T-helper 2 cell treated with Interferon-gamma antibody and Interleukin-4, amounts not matched to agents 100 ng/mL and 5 ng/mL, for 36 hours (primary cell): Measurements from ENCODE around the gene RYR2. TPM values are rescaled to one million over a fixed set of nuclear protein-coding genes. Genes with fewer than 3 reads are reported as not detected.
"Not testable (repeated sequence)": the region's sequence is repeated elsewhere in the genome, so short reads cannot be mapped to it uniquely, and the experiment has no call there.

Source experiments
- intact Hi-C: fragments of 100-400 bp; cut with micrococcal nuclease; formaldehyde crosslinking; loops from one replicate; pipeline ENCODE4 v1.15.1; 2023
- total RNA-seq: library from RNA; stranded (reverse); gene quantifications from 2 replicates; pipeline ENCODE4 v1.2.3, GENCODE V29; 2022

Gene RYR2
- total RNA-seq, 1 donor from 2014 or later: 0.39 TPM

GRCh38 chr1:237542525-237543418, 500.8 kb downstream of the RYR2 start:
- intact Hi-C loops: no loop called here

- intact Hi-C loops: no loop called here
These were observed 511.1 kb downstream of the RYR2 start for GRCh38 chr1:237553078-237553477.

- intact Hi-C loops: no loop called here
These were observed 514.9 kb downstream of the RYR2 start for GRCh38 chr1:237556911-237557310.

GRCh38 chr1:237562242-237562823, 520.3 kb downstream of the RYR2 start:
- intact Hi-C loops: loop anchor here (10.0 kb wide), 1 partner anchor 232 kb away; no protein-coding TSS in a partner anchor

GRCh38 chr1:237565236-237565635, 523.3 kb downstream of the RYR2 start:
- intact Hi-C loops: loop anchor here (2.0 to 10.0 kb wide), 2 partner anchors 172 to 230 kb away; no protein-coding TSS in a partner anchor

GRCh38 chr1:237566581-237566980, 524.6 kb downstream of the RYR2 start:
- intact Hi-C loops: loop anchor here (10.0 kb wide), 1 partner anchor 228 kb away; no protein-coding TSS in a partner anchor

- intact Hi-C loops: loop anchor here (10.0 kb wide), 1 partner anchor 226 kb away; no protein-coding TSS in a partner anchor
These were observed 527.0 kb downstream of the RYR2 start for GRCh38 chr1:237568955-237569354.

GRCh38 chr1:237570530-237570929, 528.5 kb downstream of the RYR2 start:
- intact Hi-C loops: no loop called here

- intact Hi-C loops: no loop called here
These were observed 532.6 kb downstream of the RYR2 start for GRCh38 chr1:237574536-237574935.

- intact Hi-C loops: no loop called here
These were observed 536.6 kb downstream of the RYR2 start for GRCh38 chr1:237578540-237578939.

GRCh38 chr1:237580726-237581125, 538.7 kb downstream of the RYR2 start:
- intact Hi-C loops: no loop called here

GRCh38 chr1:237583270-237583669, 541.3 kb downstream of the RYR2 start:
- intact Hi-C loops: no loop called here

- intact Hi-C loops: no loop called here
These were observed 541.8 kb downstream of the RYR2 start for GRCh38 chr1:237583756-237584155.

- intact Hi-C loops: no loop called here
These were observed 548.4 kb downstream of the RYR2 start for GRCh38 chr1:237590386-237590785.

- intact Hi-C loops: no loop called here
These were observed 549.4 kb downstream of the RYR2 start for GRCh38 chr1:237591353-237591752.

GRCh38 chr1:237603036-237603568, 561.1 kb downstream of the RYR2 start:
- intact Hi-C loops: not testable (repeated sequence)

GRCh38 chr1:237608433-237608832, 566.4 kb downstream of the RYR2 start:
- intact Hi-C loops: no loop called here

- intact Hi-C loops: no loop called here
These were observed 568.2 kb downstream of the RYR2 start for GRCh38 chr1:237610157-237610556.

- intact Hi-C loops: no loop called here
These were observed 572.0 kb downstream of the RYR2 start for GRCh38 chr1:237613984-237614383.

GRCh38 chr1:237619553-237619952, 577.6 kb downstream of the RYR2 start:
- intact Hi-C loops: no loop called here

GRCh38 chr1:237634922-237635321, 592.9 kb downstream of the RYR2 start:
- intact Hi-C loops: no loop called here

GRCh38 chr1:237638555-237638954, 596.6 kb downstream of the RYR2 start:
- intact Hi-C loops: no loop called here
